ENCODE data around the gene PLK3.

- TF ChIP-seq CTCF (IDR thresholded peaks at IDR 0.05) (peak in 2 of 5 experiments; percentile 24 to 43), POLR2A (IDR thresholded peaks at IDR 0.05) (peak; percentile 93 to 95), EP300 (IDR thresholded peaks at IDR 0.05) (peak; percentile 77 to 100)
Measured at GRCh38 chr1:44775078-44775929, 24.9 kb upstream of the PLK3 start, which contains the start of gene RPS8.
